ENCODE data around the gene TSGA10.

GRCh38 chr2:99106913-99107312, 47.8 kb downstream of the TSGA10 start:
- TF ChIP-seq CBX3 (IDR thresholded peaks at IDR 0.05; ENCODE audit: low read depth) (no peak), CTCF (IDR thresholded peaks at IDR 0.05 in 2 of 3, conservative IDR thresholded peaks at IDR 0.05 in 1 of 3; ENCODE audit: borderline replicate concordance in 1 of 3, insufficient read depth in 1 of 3, low read depth in 2 of 3, low read length in 2 of 3) (no peak), POLR2AphosphoS5 (IDR thresholded peaks at IDR 0.05; ENCODE audit: low read depth, low read length) (no peak), POLR2A (IDR thresholded peaks at IDR 0.05; ENCODE audit: borderline replicate concordance, extremely low read depth, insufficient read depth, insufficient read length) (no peak), JUND (IDR thresholded peaks at IDR 0.05) (no peak), ELF1 (IDR thresholded peaks at IDR 0.05; ENCODE audit: borderline replicate concordance, low read depth) (no peak), ATF3 (IDR thresholded peaks at IDR 0.05) (no peak), EZH2phosphoT487 (IDR thresholded peaks at IDR 0.05; ENCODE audit: borderline replicate concordance) (no peak), SP1 (IDR thresholded peaks at IDR 0.05; ENCODE audit: low read depth) (no peak), SIN3A (IDR thresholded peaks at IDR 0.05; ENCODE audit: low read depth) (no peak), EGR1 (IDR thresholded peaks at IDR 0.05; ENCODE audit: low read depth) (no peak)

Measured in HCT116 (cell line).